Brain microvascular endothelial cell (primary cell): ENCODE results near the gene ATP2A2.

Experiments used
- DNase-seq: peaks from one replicate; pipeline ENCODE4 v3.0.0-alpha.2; 2020
- H3K27ac ChIP-seq: fragments of 250-450 bp; sonication (Bioruptor Pico); 2 replicates; pipeline ENCODE4 v1.5.1; 2020; ENCODE audit warnings: mild to moderate bottlenecking, moderate library complexity
- H3K27me3 ChIP-seq: fragments of 250-450 bp; sonication (Bioruptor Pico); replicated peaks from 2 replicates; pipeline ENCODE4 v1.5.1; 2020; ENCODE audit warnings: mild to moderate bottlenecking
- H3K36me3 ChIP-seq: fragments of 250-450 bp; sonication (Bioruptor Pico); replicated peaks from 2 replicates; pipeline ENCODE4 v1.5.1; 2020; ENCODE audit warnings: mild to moderate bottlenecking
- H3K4me3 ChIP-seq: 2 replicates; pipeline ENCODE4 v1.5.1; 2011; ENCODE audit warnings: low read depth, mild to moderate bottlenecking, control low read depth, low read length, moderate library complexity
- in situ Hi-C: cut with HindIII; loops from 2 replicates; pipeline ENCODE4 v1.10.0; 2017; ENCODE audit warnings: low sequenced_read_pairs, low pct_ligation_motif_present
- TF ChIP-seq, protein P1 (sequence below): IDR thresholded peaks from 2 replicates; pipeline ENCODE4 v1.5.1; 2011; ENCODE audit warnings: low read depth, mild to moderate bottlenecking, moderate library complexity, low read length, control low read depth, inconsistent platforms; ENCODE audit errors: missing control alignments

ATP2A2 gene

DNA sequence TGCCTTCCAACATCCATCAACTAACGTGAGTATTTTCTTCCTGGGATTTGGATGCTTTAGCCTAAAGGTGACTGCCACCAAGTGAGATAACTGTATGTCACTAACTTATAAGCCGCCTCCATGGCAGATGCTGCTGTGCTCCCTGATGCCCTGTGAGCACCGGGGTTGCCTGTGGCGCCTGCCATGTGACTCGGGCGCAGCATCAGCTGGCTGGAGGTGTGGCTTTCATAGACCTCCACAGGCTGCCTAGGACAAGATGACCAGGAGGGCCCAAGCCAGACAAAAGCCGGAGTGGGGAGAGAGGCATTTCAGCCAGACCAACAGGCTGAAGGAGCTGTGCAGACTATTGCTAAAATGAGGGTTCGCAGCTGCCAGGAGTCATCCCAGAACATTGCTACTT lies 66.7 kb downstream of the ATP2A2 start:
- TF ChIP-seq, protein P1, sequence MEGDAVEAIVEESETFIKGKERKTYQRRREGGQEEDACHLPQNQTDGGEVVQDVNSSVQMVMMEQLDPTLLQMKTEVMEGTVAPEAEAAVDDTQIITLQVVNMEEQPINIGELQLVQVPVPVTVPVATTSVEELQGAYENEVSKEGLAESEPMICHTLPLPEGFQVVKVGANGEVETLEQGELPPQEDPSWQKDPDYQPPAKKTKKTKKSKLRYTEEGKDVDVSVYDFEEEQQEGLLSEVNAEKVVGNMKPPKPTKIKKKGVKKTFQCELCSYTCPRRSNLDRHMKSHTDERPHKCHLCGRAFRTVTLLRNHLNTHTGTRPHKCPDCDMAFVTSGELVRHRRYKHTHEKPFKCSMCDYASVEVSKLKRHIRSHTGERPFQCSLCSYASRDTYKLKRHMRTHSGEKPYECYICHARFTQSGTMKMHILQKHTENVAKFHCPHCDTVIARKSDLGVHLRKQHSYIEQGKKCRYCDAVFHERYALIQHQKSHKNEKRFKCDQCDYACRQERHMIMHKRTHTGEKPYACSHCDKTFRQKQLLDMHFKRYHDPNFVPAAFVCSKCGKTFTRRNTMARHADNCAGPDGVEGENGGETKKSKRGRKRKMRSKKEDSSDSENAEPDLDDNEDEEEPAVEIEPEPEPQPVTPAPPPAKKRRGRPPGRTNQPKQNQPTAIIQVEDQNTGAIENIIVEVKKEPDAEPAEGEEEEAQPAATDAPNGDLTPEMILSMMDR = no peak
- Histone ChIP-seq H3K27me3 (no peaks in the 10 kb centered on the region), H3K36me3 (peaks cover 93% of the 10 kb centered on the region), H3K4me3 (no peak overlapping the region), H3K27ac (no peak overlapping the region)
- in situ Hi-C loops = no loop called here
- DNase-seq = no peak

DNA sequence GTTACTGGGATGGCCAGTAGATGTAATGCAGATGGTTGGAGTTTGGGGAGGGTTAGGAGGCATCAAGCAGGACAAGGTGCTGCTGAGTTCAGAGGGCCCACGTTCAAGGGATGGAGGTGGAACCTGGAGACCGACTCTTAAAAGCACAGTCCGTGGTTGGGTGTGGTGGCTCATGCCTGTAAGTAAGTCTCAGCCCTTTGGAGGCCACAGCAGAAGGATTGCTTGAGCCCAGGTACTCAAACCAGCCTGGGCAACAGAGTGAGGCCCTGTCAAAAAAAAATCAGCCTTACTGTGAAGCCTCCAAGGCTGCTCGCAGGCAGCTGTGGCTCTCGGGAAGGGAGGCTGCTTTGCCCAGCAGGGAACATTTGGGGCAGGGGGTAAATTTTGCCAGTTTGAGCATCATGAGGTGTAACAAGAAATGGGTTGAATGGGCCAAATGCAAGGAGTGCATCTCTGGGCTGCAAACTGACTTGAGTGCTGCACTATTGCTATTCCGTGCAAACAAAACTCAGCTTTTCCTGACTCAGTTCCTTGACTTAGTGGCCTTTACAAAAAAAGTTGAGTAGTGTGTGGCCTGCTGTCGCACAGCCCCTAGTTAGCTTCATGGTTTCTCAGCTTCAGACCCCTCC lies 67.5 kb downstream of the ATP2A2 start:
- Histone ChIP-seq H3K27ac (no peak overlapping the region), H3K27me3 (no peaks in the 10 kb centered on the region), H3K36me3 (peaks cover 91% of the 10 kb centered on the region), H3K4me3 (no peak overlapping the region)
- TF ChIP-seq, protein P1 = no peak
- no peak for DNase-seq
- in situ Hi-C loops = no loop called here

DNA sequence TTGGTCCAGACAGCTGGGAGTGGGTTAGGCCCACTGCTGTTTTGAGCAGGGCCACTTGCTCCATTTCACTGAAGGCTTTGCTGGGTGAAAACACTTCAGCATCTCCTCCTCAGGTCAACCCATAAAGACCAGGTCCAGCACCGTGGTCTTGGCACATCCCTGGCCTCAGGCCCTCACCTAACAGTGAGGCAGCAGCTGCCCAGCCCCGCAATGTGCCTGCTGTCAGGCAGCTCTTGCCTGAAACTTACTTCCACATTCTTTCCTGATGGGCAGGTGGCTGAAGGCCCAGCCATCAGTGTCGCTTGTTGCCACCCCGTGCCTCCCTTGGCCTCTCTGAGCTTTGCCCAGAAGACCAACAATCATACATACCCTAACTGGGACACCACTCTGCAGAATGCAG lies 68.0 kb downstream of the ATP2A2 start:
- no peak for DNase-seq
- Histone ChIP-seq H3K27ac (no peak overlapping the region), H3K36me3 (peaks cover 85% of the 10 kb centered on the region), H3K27me3 (no peaks in the 10 kb centered on the region), H3K4me3 (no peak overlapping the region)
- TF ChIP-seq, protein P1 = no peak
- in situ Hi-C loops = no loop called here

DNA sequence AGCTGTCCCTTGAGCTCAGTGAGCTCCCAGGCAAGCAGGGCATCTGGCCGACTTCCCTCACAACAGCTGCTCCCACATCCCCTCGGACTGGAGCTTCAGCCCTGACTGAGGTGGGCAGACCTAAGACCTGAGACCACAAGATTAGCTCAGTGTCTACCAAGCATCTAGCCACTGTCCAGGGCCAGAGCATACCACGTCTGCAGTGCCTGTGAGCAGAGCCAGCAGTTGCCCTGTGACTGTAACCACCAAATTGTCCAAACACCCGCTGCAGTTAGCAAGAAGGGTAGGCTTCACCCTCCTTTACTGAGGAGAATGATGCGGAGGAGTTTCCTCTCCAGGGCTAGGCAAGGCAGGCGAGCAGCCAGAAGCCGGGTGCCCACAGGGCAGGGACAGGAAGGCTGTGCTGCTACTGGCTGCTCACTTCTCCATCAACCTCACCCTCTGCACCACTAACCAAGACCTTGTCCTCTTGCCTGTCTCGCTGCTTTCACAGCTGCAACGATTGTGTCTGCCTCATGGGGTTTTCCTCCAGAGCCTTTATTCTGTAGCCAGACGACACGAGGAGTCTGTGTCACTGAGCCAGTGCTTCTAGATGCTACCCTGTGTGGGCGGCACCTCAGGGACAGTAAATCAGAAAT lies 68.6 kb downstream of the ATP2A2 start:
- H3K27ac ChIP-seq = no peak overlapping the region
- in situ Hi-C loops = no loop called here
- TF ChIP-seq, protein P1 = no peak
- H3K4me3 ChIP-seq = no peak overlapping the region
- H3K36me3 ChIP-seq = peaks cover 80% of the 10 kb centered on the region
- no peak for DNase-seq
- no peaks in the 10 kb centered on the region for H3K27me3 ChIP-seq

DNA sequence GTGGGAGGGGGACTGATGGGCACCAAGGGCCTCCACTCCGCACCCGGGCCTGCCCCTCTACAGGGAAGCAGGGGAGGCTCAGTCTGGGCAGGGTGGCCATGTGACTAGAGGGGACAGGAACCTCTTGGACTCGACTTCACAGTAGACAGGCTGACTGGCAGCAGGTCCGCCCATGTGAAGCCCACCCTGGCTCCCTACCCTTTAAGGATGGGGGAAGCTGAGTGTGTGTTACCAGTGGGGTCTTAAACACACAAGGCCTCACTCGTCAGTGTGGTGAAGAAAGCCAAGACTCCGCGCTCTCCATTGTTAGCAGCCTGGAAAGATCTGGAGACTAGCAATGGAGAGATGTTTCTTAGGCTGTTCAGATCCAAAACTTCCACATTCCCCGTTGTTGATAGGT lies 70.1 kb downstream of the ATP2A2 start:
- in situ Hi-C loops = no loop called here
- TF ChIP-seq, protein P1 = no peak
- DNase-seq = no peak
- Histone ChIP-seq H3K4me3 (no peak overlapping the region), H3K27me3 (no peaks in the 10 kb centered on the region), H3K27ac (no peak overlapping the region), H3K36me3 (peaks cover 65% of the 10 kb centered on the region)

DNA sequence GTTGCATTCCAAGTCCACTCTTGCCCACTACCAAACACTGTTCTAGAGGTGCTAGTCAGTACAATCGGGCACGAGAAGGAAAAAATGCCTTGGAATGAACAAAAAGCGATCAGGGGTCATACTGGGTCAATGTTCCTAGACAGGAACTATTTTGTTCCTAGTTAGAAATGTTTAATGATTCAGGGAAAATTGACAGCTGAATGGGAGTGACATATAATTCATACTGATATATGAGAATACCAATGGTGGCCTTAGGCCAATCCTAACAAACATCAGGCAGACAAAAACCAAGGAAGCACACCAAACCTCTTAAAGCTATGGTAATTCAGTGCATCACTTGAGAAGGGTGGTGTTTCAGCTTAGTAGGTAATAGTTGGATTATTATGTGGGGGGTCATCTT lies 71.4 kb downstream of the ATP2A2 start:
- DNase-seq = no peak
- TF ChIP-seq, protein P1 = no peak
- no peak overlapping the region for H3K4me3 ChIP-seq
- H3K36me3 ChIP-seq = peaks cover 54% of the 10 kb centered on the region
- H3K27me3 ChIP-seq = no peaks in the 10 kb centered on the region
- no peak overlapping the region for H3K27ac ChIP-seq
- in situ Hi-C loops = no loop called here
